K562 (cell line): ENCODE data around the gene SLA2. TPM values are rescaled to one million over a fixed set of nuclear protein-coding genes. Genes with fewer than 3 reads are reported as not detected.

Source experiments
- COPS2 ChIP-seq: fragments of 450-650 bp; conservative IDR thresholded peaks from 2 replicates; pipeline ENCODE4 v1.6.1; 2016; ENCODE audit warnings: mild to moderate bottlenecking, moderate library complexity
- FOXA3 ChIP-seq, 2 experiments: fragments of 450-650 bp in 1 of 2; sonication (generic) in 1 of 2; formaldehyde crosslinking; IDR thresholded peaks in 1 of 2; conservative IDR thresholded peaks in 1 of 2; 2 replicates each; pipeline versions ENCODE4 v1.4.0 to v1.8.0; 2020 to 2022; ENCODE audit warnings: mild to moderate bottlenecking in 2 of 2, missing genetic modification reagents in 1 of 2
- GABPB1 ChIP-seq: sonication (generic); formaldehyde crosslinking; IDR thresholded peaks from 2 replicates; pipeline ENCODE4 v1.8.0; 2022; ENCODE audit warnings: mild to moderate bottlenecking, missing genetic modification reagents
- HNRNPL ChIP-seq: fragments of 200-400 bp; formaldehyde crosslinking; IDR thresholded peaks from 2 replicates; pipeline ENCODE4 v1.6.1; 2017; ENCODE audit warnings: low read depth, mild to moderate bottlenecking, low read length
- MTA2 ChIP-seq: fragments of 450-650 bp; IDR thresholded peaks from 2 replicates; pipeline ENCODE4 v1.6.1; 2016; ENCODE audit warnings: low read depth
- POLR3G ChIP-seq: IDR thresholded peaks from 2 replicates; pipeline ENCODE4 v1.6.1; 2011; ENCODE audit not compliant: insufficient read length, insufficient replicate concordance; ENCODE audit errors: extremely low read depth
- PTRF ChIP-seq: fragments of 450-650 bp; IDR thresholded peaks from 2 replicates; pipeline ENCODE4 v1.6.1; 2016; ENCODE audit warnings: mild to moderate bottlenecking, missing genetic modification characterization, missing compliant biosample characterization
- RBM15 ChIP-seq: fragments of 200-400 bp; formaldehyde crosslinking; IDR thresholded peaks from 2 replicates; pipeline ENCODE4 v1.6.1; 2018; ENCODE audit warnings: mild to moderate bottlenecking, low read length, moderate library complexity; ENCODE audit not compliant: insufficient read depth
- RHOXF2B ChIP-seq: fragments of 250-450 bp; sonication (Bioruptor Pico); conservative IDR thresholded peaks from 2 replicates; pipeline ENCODE4 v1.5.1; 2021
- ZNF584 ChIP-seq: fragments of 200-800 bp; sonication (Bioruptor generic); IDR thresholded peaks from 2 replicates; pipeline ENCODE4 v1.6.1; 2016; ENCODE audit warnings: low read depth, mild to moderate bottlenecking, missing genetic modification characterization, missing compliant biosample characterization
- ZNF695 ChIP-seq: fragments of 450-650 bp; formaldehyde crosslinking; IDR thresholded peaks from 2 replicates; pipeline ENCODE4 v1.4.0; 2020; ENCODE audit warnings: mild to moderate bottlenecking, moderate library complexity
- polyA plus RNA-seq, 8 experiments: library from polyadenylated mRNA; depleted of rRNA in 4 of 8; stranded (reverse) in 5 of 8; unstranded in 3 of 8; fragments of >200 nt; fragmentation: Nextera tagmentation in 2 of 8; fragmentation: Illumina TruSeq in 1 of 8; extraction: Ambion mirVana in 2 of 8; extraction: Trizol in 1 of 8; gene quantifications; 2 replicates each; pipeline versions ENCODE4 v1.2.1 to v1.2.3, GENCODE V29; 2011 to 2014; ENCODE audit warnings: inconsistent platforms in 1 of 8, missing spikeins in 1 of 8
- total RNA-seq, 7 experiments: library from RNA; depleted of rRNA in 6 of 7; stranded (reverse); fragments of >200 nt in 6 of 7; fragmentation: Illumina TruSeq in 2 of 7; extraction: Trizol in 2 of 7; gene quantifications; 2 replicates each; pipeline versions ENCODE4 v1.2.1 to v1.2.3, GENCODE V29; 2011 to 2021; ENCODE audit warnings: low replicate concordance in 1 of 7
- TF ChIP-seq, protein P1 (sequence below): sonication (generic); formaldehyde crosslinking; IDR thresholded peaks from 2 replicates; pipeline ENCODE4 v1.9.0; 2022; ENCODE audit warnings: mild to moderate bottlenecking, missing genetic modification reagents
- TF ChIP-seq, protein P2 (sequence below), 2 experiments: fragments of 450-650 bp; IDR thresholded peaks; 2 replicates each; pipeline ENCODE4 v1.6.1; 2016; ENCODE audit warnings: mild to moderate bottlenecking in 2 of 2, borderline replicate concordance in 1 of 2, low read depth in 1 of 2, moderate library complexity in 1 of 2

The SLA2 gene
- total and polyA plus RNA-seq, 9 of the 15 experiments (the other 6 are each of a cell fraction or from before 2014, with no cell fraction given), result 0.07 TPM; not detected in 7

DNA sequence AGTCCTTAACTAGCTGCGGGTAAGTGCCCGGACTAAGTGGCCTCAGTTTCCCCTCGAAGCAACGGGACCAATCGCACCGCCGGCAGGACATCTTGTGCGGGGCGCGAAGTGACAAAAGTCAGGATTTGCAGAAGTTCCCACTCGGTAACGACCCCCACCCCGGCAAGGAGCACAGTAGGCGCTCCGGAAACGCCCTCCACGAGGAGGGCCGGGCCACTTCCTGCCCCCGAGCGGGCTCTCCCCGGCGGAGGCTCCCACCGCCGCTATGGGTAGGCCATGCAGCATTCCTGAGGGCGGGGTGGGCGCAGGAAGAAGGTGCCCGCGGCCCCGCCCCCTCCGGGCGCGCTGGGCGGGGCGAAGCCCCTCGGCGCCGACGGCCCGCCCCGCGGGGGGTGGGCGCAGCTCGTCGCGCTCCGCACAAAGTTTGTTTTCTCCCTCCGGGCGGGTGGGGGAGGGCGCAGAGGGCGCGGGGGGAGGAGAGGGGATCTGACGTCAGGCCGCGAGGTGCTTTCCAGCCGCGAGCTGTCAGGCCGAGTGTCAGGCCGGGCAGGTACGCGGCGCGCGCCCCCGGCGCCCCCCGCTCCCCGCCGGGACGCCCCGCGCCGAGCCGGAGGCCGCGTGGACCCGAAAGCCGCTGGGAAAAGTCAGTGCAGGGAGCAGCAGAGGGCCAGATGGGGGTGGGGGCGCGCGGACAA lies 72.7 kb downstream of the SLA2 start, which contains the start of gene TGIF2 (continued):
- TF ChIP-seq, protein P1, sequence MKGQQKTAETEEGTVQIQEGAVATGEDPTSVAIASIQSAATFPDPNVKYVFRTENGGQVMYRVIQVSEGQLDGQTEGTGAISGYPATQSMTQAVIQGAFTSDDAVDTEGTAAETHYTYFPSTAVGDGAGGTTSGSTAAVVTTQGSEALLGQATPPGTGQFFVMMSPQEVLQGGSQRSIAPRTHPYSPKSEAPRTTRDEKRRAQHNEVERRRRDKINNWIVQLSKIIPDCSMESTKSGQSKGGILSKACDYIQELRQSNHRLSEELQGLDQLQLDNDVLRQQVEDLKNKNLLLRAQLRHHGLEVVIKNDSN (CRISPR knock-in tag), result peak; percentile 33; the same call in 1 of the 2 replicates
- TF ChIP-seq RBM15, result no peak
- no peak for TF ChIP-seq ZNF584
- no peak for TF ChIP-seq POLR3G
- 0 out of 4 replicates have a peak, but pooled peaks of 1 of the 2 experiments have one; percentile 42 for TF ChIP-seq FOXA3 (CRISPR knock-in tag; conservative IDR thresholded peaks at IDR 0.05 in 1 of 2, IDR thresholded peaks at IDR 0.05 in 1 of 2)
- TF ChIP-seq, protein P2, sequence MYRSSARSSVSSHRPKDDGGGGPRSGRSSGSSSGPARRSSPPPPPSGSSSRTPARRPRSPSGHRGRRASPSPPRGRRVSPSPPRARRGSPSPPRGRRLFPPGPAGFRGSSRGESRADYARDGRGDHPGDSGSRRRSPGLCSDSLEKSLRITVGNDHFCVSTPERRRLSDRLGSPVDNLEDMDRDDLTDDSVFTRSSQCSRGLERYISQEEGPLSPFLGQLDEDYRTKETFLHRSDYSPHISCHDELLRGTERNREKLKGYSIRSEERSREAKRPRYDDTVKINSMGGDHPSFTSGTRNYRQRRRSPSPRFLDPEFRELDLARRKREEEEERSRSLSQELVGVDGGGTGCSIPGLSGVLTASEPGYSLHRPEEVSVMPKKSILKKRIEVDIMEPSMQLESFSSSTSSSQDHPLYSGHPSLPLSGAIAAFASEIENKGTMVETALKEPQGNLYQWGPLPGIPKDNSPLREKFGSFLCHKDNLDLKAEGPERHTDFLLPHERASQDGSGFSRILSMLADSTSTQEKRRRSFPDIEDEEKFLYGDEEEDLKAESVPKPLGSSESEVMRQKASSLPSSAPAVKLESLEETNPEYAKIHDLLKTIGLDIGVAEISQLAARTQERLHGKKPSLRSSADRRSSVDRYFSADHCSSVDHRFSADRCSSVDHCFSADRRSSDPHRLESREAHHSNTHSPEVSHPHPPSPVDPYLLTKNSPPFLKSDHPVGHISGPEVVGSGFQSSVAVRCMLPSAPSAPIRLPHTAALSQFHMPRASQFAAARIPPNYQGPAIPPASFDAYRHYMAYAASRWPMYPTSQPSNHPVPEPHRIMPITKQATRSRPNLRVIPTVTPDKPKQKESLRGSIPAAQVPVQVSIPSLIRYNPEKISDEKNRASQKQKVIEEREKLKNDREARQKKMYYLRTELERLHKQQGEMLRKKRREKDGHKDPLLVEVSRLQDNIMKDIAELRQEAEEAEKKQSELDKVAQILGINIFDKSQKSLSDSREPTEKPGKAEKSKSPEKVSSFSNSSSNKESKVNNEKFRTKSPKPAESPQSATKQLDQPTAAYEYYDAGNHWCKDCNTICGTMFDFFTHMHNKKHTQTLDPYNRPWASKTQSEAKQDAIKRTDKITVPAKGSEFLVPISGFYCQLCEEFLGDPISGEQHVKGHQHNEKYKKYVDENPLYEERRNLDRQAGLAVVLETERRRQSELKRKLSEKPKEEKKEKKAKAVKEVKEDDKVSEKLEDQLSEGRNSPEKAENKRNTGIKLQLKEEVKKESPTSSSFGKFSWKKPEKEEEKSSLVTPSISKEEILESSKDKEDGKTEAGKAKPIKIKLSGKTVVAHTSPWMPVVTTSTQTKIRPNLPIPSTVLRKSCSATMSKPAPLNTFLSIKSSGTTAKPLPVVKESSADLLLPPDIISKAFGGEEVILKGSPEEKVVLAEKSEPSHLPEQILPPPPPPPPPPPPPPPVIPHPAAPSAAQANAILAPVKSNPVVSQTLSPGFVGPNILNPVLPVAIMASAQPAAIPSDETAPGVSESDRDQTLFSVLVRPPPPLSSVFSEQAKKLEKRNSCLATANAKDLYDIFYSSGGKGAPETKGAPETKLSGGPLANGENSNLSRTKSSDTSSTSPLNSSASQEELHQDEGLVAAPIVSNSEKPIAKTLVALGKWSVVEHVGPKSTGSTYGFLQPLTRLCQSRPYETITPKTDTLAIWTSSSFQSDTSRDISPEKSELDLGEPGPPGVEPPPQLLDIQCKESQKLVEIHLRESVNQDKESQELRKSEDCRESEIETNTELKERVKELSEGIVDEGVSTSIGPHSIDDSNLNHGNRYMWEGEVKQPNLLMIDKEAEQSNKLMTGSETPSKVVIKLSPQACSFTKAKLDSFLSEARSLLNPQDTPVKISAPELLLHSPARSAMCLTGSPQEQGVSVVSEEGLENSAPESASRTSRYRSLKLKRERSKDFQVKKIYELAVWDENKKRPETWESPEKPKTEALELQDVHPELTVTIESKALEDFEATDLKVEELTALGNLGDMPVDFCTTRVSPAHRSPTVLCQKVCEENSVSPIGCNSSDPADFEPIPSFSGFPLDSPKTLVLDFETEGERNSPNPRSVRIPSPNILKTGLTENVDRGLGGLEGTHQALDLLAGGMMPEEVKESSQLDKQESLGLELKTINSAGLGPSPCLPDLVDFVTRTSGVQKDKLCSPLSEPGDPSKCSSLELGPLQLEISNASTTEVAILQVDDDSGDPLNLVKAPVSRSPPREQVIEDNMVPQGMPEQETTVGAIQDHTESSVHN (IDR thresholded peaks at IDR 0.05; ENCODE audit: borderline replicate concordance in 1 of 2, low read depth in 1 of 2), result no peak
- 0 out of 2 replicates have a peak, but pooled peaks have one; percentile 72 for TF ChIP-seq HNRNPL
- no peak for TF ChIP-seq MTA2
- TF ChIP-seq RHOXF2B (CRISPR knock-in tag), result no peak
- TF ChIP-seq GABPB1 (CRISPR knock-in tag), result peak; percentile 52; the same call in 1 of the 2 replicates
- no peak for TF ChIP-seq COPS2
- no peak for TF ChIP-seq PTRF (tag)
- TF ChIP-seq ZNF695 (CRISPR knock-in tag), result no peak
